ENCODE measurements around the gene RAB9B.

The RAB9B gene, protein sequence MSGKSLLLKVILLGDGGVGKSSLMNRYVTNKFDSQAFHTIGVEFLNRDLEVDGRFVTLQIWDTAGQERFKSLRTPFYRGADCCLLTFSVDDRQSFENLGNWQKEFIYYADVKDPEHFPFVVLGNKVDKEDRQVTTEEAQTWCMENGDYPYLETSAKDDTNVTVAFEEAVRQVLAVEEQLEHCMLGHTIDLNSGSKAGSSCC

GRCh38 chrX:103831803-103832544, at the start of gene RAB9B:
TSS of gene RAB9B (minus strand) at chrX:103832257. CDS start at chrX:103825784, 6,473 bp downstream.
- ChIA-PET POLR2A (ENCODE audit: low non-redundant PET) (no interaction called here), CTCF (interaction anchor here (0.7 to 1.3 kb wide), 2 partner anchors 13 to 15 kb away, joined by 3 to 4 read pairs; no protein-coding TSS in a partner anchor)

GRCh38 chrX:103879339-103879738, 47.3 kb upstream of the RAB9B start:
- TF ChIP-seq, protein P1, sequence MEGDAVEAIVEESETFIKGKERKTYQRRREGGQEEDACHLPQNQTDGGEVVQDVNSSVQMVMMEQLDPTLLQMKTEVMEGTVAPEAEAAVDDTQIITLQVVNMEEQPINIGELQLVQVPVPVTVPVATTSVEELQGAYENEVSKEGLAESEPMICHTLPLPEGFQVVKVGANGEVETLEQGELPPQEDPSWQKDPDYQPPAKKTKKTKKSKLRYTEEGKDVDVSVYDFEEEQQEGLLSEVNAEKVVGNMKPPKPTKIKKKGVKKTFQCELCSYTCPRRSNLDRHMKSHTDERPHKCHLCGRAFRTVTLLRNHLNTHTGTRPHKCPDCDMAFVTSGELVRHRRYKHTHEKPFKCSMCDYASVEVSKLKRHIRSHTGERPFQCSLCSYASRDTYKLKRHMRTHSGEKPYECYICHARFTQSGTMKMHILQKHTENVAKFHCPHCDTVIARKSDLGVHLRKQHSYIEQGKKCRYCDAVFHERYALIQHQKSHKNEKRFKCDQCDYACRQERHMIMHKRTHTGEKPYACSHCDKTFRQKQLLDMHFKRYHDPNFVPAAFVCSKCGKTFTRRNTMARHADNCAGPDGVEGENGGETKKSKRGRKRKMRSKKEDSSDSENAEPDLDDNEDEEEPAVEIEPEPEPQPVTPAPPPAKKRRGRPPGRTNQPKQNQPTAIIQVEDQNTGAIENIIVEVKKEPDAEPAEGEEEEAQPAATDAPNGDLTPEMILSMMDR (conservative IDR thresholded peaks at IDR 0.05; ENCODE audit: low read depth), result no peak
- ChIA-PET POLR2A (ENCODE audit: low non-redundant PET) (no interaction called here), CTCF (no interaction called here)
- H3K27ac ChIP-seq, result no peak overlapping the region
- peak; percentile 7 for DNase-seq (ENCODE audit: low spot score)

More at GRCh38 chrX:103831803-103832544, at the start of gene RAB9B:
- DNase-seq (ENCODE audit: low spot score), result peak; percentile 1
- no peak within 1 kb of the TSS for H3K27ac ChIP-seq
- TF ChIP-seq, protein P1 (conservative IDR thresholded peaks at IDR 0.05; ENCODE audit: low read depth), result no peak

GRCh38 chrX:103878466-103879122, 46.5 kb upstream of the RAB9B start:
- no peak overlapping the region for H3K27ac ChIP-seq
- TF ChIP-seq, protein P1 (conservative IDR thresholded peaks at IDR 0.05; ENCODE audit: low read depth), result no peak
- CTCF ChIA-PET, result no interaction called here
- POLR2A ChIA-PET (ENCODE audit: low non-redundant PET), result no interaction called here
- peak; percentile 55 for DNase-seq (ENCODE audit: low spot score)

- TF ChIP-seq, protein P1 (conservative IDR thresholded peaks at IDR 0.05; ENCODE audit: low read depth), result no peak
- CTCF ChIA-PET, result interaction anchor here (0.6 kb wide), 1 partner anchor 244 kb away, joined by 3 read pairs; no protein-coding TSS in a partner anchor
- POLR2A ChIA-PET (ENCODE audit: low non-redundant PET), result no interaction called here
- DNase-seq (ENCODE audit: low spot score), result no peak
- H3K27ac ChIP-seq, result no peak overlapping the region
These were observed 45.5 kb upstream of the RAB9B start for GRCh38 chrX:103877571-103877970.

DNA sequence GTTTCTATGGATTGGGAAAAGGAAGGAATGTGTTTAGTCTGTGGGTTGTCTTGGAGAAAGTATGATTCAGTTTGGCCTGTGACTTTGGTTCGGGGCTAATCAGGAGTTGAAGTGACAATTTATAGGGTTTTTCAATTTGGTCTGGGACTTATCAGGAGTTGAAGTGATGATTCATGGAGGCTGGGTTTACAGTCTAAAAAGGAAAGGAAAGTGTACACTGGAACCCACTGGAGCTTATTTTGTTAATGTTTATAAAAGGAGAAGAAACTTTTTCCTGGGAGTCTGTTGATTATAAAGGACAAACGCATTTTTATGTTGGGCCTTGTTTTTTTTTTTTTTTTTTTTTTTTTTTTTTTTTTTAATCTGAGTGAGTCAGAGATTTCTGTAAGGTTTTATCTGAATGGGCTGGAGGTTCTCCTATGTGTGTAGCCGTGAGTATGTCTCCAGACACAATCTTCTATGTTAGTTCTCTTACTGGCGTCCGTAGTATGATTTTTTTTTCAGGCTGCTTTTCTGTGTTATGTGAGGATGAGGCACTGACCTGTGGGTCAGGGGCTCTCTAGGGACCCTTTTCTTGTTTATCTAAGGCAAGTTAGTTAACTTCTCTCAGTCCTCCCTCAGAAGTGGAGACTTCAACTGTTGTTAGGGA, 33.0 kb upstream of the RAB9B start:
- POLR2A ChIA-PET (ENCODE audit: low non-redundant PET), result no interaction called here
- H3K27ac ChIP-seq, result no peak overlapping the region
- TF ChIP-seq, protein P1 (conservative IDR thresholded peaks at IDR 0.05; ENCODE audit: low read depth), result no peak
- CTCF ChIA-PET, result no interaction called here
- DNase-seq (ENCODE audit: low spot score), result no peak

DNA sequence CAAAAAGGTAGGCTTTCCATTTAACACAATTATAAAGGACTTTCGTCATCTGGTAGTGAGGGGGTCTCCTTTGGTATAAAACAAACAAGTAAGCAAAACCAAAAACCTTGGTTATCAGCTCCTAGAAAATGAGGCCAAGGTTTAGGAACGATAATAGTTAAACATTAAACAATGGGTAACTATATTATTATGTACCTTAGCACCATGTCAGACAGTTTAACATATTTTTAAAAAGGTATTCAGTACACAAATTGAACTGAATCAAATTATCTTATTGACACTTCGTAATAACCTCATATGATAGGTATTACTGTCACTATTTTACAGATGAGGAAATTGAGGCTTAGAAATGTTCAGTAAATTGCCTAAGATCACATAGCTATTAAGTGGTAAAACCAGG, 32.1 kb upstream of the RAB9B start:
- no peak overlapping the region for H3K27ac ChIP-seq
- CTCF ChIA-PET, result no interaction called here
- POLR2A ChIA-PET (ENCODE audit: low non-redundant PET), result no interaction called here
- TF ChIP-seq, protein P1 (conservative IDR thresholded peaks at IDR 0.05; ENCODE audit: low read depth), result no peak
- no peak for DNase-seq (ENCODE audit: low spot score)

Data from RWPE1 (cell line).